ENCODE measurements around the gene NCOA1.

- TF ChIP-seq CTCF (conservative IDR thresholded peaks at IDR 0.05), result no peak
- TF ChIP-seq EZH2 (IDR thresholded peaks at IDR 0.05; ENCODE audit: low read depth), result no peak
Observed at GRCh38 chr2:24473626-24474025, 17.4 kb upstream of the NCOA1 start.
